ENCODE data around the gene TNFAIP8L1. TPM values are rescaled to one million over a fixed set of nuclear protein-coding genes. Genes with fewer than 3 reads are reported as not detected.

TNFAIP8L1 gene
- total and polyA plus RNA-seq, 4 experiments from 2014 or later = 3.7 to 17.2 (median 13.7) TPM

DNA sequence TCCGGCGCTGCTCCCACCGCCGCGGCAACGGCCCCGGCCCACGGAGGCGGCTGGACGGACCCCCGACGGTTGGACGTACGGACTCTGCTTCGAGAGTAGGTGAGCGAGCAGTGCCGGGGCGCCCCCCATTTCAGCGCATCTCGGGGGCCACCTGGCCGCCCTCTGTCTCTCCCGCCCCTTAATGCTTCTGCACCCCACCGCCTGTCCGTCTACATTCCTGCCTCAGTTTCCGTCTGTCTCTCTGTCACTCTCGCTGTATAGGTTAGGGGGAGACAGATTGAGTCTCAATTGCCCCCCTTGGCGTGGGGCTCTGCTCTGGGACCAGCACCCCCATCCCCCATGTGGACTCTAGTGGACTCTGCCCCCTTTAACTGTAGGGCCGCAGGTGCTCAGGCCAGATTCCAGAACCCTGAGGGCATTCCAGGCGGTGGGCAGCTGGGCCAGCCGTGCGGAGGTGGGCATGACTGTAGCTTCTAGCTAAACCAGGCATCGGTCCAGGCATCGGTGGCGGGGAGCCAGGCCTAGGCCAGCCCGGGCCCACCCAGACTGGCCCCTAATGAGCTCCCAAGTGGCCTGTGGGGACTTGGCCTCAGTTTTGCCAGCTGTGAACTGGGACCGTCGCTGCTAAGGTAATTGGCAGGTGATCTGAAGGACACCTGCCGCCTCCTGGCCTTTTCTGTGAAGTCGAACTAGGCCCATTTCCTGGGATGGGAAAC, 373 bp downstream of the TNFAIP8L1 start:
- H3K4me3 ChIP-seq (ENCODE audit: low read length in 2 of 2) = peak overlapping the region; percentile 90 to 94
- Mint-ChIP-seq H3K4me1 (peaks cover 8 to 41% (median 27%) of the 10 kb centered on the region in 4 donors), H3K36me3 (peaks cover 0 to 5% of the 10 kb centered on the region in 2 donors), H3K9me3 (no peaks in the 10 kb centered on the region), H3K27ac (peak overlapping the region; percentile 89 to 97 (median 93)), H3K4me3 (peak overlapping the region; percentile 95 to 98 (median 97)), H3K27me3 (no peaks in the 10 kb centered on the region)
- ChIA-PET CTCF (ENCODE audit: partially characterized antibody) (interaction anchor here (0.9 kb wide), 1 partner anchor 70 kb away, joined by 3 read pairs; no protein-coding TSS in a partner anchor), POLR2A (ENCODE audit: partially characterized antibody) (interaction anchor here (1.0 to 1.6 kb wide), 3 partner anchors 31 to 393 kb away, joined by 3 to 11 read pairs (median 4); partner anchors contain the start of genes MYDGF and YJU2)
- intact Hi-C loops (cut with micrococcal nuclease) = loop anchor here (1.0 to 5.0 kb wide), 6 partner anchors 31 to 457 kb away; partner anchors contain the start of genes ANKRD24, CHAF1A, FEM1A and HDGFL2
- no peaks in the 10 kb centered on the region for H3K27me3 ChIP-seq (ENCODE audit: insufficient read depth, low read length)
- H3K4me1 ChIP-seq (ENCODE audit: insufficient read depth, low read length) = peaks cover 40% of the 10 kb centered on the region
- no peaks in the 10 kb centered on the region for H3K36me3 ChIP-seq (ENCODE audit: insufficient read depth, low read length)
- no peaks in the 10 kb centered on the region for H3K9me3 ChIP-seq (ENCODE audit: control insufficient read depth in 1 of 2, low read length in 2 of 2)
- peak in 4 of 5 donors; percentile 5 to 17 (median 11) for DNase-seq
- H3K27ac ChIP-seq (ENCODE audit: low read depth, low read length) = peak overlapping the region; percentile 78

DNA sequence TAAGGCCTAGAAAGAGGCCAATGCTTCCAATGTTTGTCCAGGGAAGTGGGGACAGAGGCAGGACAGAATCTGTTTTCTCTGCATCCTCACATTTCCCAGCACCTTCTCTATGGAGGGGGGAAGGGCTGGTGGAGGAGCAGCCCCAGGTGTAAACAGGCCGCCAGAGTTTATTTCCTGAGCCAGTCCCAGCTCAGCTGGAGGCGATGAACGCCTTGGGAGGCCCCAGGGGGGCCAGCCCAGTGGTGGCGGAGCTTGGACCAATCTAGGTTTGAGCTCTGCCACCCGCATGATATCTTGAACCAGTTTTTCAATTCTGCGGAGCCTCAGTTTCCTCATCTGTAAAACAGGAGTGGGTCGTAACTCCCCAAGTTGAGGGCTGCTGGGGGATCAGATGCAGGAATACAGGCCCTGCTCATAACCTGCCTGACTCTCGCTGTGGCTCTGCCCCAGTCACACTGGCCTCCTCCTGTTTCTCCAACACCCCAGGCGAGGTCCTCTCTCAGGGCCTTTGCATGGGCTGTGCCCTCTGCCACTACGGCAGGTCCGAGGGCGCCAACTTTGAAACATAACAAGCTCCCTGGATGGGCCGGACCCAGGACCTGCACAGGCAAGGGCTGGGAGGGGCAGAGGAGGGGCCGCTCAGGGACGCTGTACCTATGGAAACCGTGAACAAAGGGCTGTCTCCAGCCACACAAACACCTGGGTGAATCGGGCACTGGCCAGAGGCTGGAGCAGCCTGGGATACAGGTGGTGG, 1.1 kb downstream of the TNFAIP8L1 start:
- no peaks in the 10 kb centered on the region for H3K9me3 ChIP-seq (ENCODE audit: control insufficient read depth in 1 of 2, low read length in 2 of 2)
- no peak for DNase-seq
- peaks cover 0 to 5% of the 10 kb centered on the region in 2 donors for H3K36me3 Mint-ChIP-seq
- peak overlapping the region; percentile 89 to 97 (median 93) for H3K27ac Mint-ChIP-seq
- peaks cover 40% of the 10 kb centered on the region for H3K4me1 ChIP-seq (ENCODE audit: insufficient read depth, low read length)
- no peaks in the 10 kb centered on the region for H3K27me3 Mint-ChIP-seq
- no peaks in the 10 kb centered on the region for H3K27me3 ChIP-seq (ENCODE audit: insufficient read depth, low read length)
- H3K4me3 ChIP-seq (ENCODE audit: low read length in 2 of 2) = peak overlapping the region; percentile 90 to 94
- intact Hi-C loops (cut with micrococcal nuclease) = no loop called here
- H3K27ac ChIP-seq (ENCODE audit: low read depth, low read length) = peak overlapping the region; percentile 78
- H3K9me3 Mint-ChIP-seq = no peaks in the 10 kb centered on the region
- CTCF ChIA-PET (ENCODE audit: partially characterized antibody) = interaction anchor here (0.9 kb wide), 1 partner anchor 71 kb away, joined by 3 read pairs; no protein-coding TSS in a partner anchor
- peak overlapping the region; percentile 95 to 98 (median 97) for H3K4me3 Mint-ChIP-seq
- POLR2A ChIA-PET (ENCODE audit: partially characterized antibody) = interaction anchor here (1.0 to 1.6 kb wide), 3 partner anchors 30 to 393 kb away, joined by 3 to 11 read pairs (median 4); partner anchors contain the start of genes MYDGF and YJU2
- H3K36me3 ChIP-seq (ENCODE audit: insufficient read depth, low read length) = no peaks in the 10 kb centered on the region
- H3K4me1 Mint-ChIP-seq = peaks cover 9 to 41% (median 27%) of the 10 kb centered on the region in 4 donors

DNA sequence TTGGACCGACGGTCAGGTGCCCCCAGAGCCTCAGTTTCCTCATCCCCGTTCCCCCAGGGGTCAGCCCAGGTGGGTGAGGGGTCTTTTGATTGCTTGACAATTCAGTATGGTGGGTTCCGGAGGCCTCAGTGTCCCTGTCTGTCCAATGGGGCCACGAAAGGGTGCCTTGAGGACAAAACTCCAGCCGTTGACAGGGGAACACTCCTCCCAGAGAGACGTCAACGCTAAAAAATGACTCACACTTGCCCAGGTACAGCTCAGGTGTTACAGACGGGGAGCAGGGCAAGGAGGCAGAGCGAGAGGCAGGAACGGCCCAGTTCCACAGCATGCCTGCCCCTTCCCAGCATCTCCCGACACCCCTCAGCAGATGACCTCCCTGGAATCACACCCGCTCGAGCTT, 1.8 kb downstream of the TNFAIP8L1 start:
- intact Hi-C loops (cut with micrococcal nuclease) = no loop called here
- no peak overlapping the region for H3K4me3 ChIP-seq (ENCODE audit: low read length in 2 of 2)
- H3K27me3 ChIP-seq (ENCODE audit: insufficient read depth, low read length) = no peaks in the 10 kb centered on the region
- H3K27ac ChIP-seq (ENCODE audit: low read depth, low read length) = peak overlapping the region; percentile 78
- Mint-ChIP-seq H3K27me3 (no peaks in the 10 kb centered on the region), H3K36me3 (peaks cover 0 to 5% of the 10 kb centered on the region in 2 donors), H3K4me1 (peaks cover 9 to 41% (median 27%) of the 10 kb centered on the region in 4 donors), H3K9me3 (no peaks in the 10 kb centered on the region), H3K4me3 (peak overlapping the region in 6 of 8 donors; percentile 6 to 64 (median 38)), H3K27ac (peak overlapping the region in 5 of 7 donors; percentile 7 to 72 (median 38))
- H3K36me3 ChIP-seq (ENCODE audit: insufficient read depth, low read length) = no peaks in the 10 kb centered on the region
- CTCF ChIA-PET (ENCODE audit: partially characterized antibody) = no interaction called here
- POLR2A ChIA-PET (ENCODE audit: partially characterized antibody) = interaction anchor here (1.3 kb wide), 1 partner anchor 9 kb away, joined by 3 read pairs; no protein-coding TSS in a partner anchor
- H3K9me3 ChIP-seq (ENCODE audit: control insufficient read depth in 1 of 2, low read length in 2 of 2) = no peaks in the 10 kb centered on the region
- no peak for DNase-seq
- peaks cover 36% of the 10 kb centered on the region for H3K4me1 ChIP-seq (ENCODE audit: insufficient read depth, low read length)

DNA sequence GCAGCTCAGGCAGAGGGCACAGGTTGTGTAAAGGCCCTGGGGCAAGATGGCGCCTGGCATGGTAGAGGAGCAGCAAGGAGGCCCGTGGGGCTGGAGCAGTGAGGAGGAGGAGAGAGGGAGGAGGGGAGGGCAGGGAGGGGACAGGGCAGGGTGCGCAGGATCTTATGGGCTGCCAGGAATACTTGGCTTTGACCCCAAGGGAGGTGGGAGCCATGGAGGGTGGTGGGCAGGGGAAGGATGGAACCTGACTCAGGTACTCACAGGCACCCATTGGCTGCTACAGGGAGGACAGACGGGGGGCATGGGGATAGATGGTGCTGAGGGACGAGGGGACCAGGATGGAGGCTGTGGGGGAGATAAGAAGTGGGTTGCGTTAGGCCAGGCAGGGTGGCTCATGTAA, 3.3 kb downstream of the TNFAIP8L1 start:
- H3K36me3 Mint-ChIP-seq = peaks cover 0 to 9% of the 10 kb centered on the region in 2 donors
- no peaks in the 10 kb centered on the region for H3K9me3 Mint-ChIP-seq
- intact Hi-C loops (cut with micrococcal nuclease) = no loop called here
- Histone ChIP-seq H3K4me3 (ENCODE audit: low read length in 2 of 2) (no peak overlapping the region), H3K4me1 (ENCODE audit: insufficient read depth, low read length) (peaks cover 30% of the 10 kb centered on the region), H3K36me3 (ENCODE audit: insufficient read depth, low read length) (no peaks in the 10 kb centered on the region), H3K27me3 (ENCODE audit: insufficient read depth, low read length) (no peaks in the 10 kb centered on the region), H3K9me3 (ENCODE audit: control insufficient read depth in 1 of 2, low read length in 2 of 2) (no peaks in the 10 kb centered on the region), H3K27ac (ENCODE audit: low read depth, low read length) (no peak overlapping the region)
- no peaks in the 10 kb centered on the region for H3K27me3 Mint-ChIP-seq
- ChIA-PET POLR2A (ENCODE audit: partially characterized antibody) (interaction anchor here (1.0 to 1.3 kb wide), 2 partner anchors 8 to 27 kb away, joined by 3 read pairs; no protein-coding TSS in a partner anchor), CTCF (ENCODE audit: partially characterized antibody) (no interaction called here)
- H3K27ac Mint-ChIP-seq = peak overlapping the region in 2 of 7 donors; percentile 12 to 66
- H3K4me1 Mint-ChIP-seq = peaks cover 8 to 31% (median 22%) of the 10 kb centered on the region in 4 donors
- H3K4me3 Mint-ChIP-seq = peak overlapping the region in 4 of 8 donors; percentile 25 to 55 (median 31)
- no peak for DNase-seq

DNA sequence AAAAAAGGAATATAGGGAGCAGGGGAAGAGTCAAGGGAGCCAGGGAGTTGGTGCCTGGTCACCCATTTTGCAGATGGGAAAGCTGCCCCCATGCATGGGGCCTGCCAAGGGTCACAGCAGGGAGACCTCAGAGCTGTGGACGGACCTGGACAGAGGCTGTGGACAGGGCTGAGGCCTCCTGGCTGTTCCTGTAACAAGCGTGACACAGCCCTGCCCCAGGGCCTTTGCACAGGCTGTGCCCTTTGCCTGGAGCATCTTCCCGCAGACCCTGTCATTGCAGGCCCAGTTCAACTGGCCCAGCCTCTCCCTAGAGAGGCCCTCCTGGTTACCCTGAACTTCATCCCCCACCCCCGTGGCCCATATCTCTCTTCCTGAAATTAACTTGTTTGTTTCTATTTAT, 6.4 kb downstream of the TNFAIP8L1 start:
- CTCF ChIA-PET (ENCODE audit: partially characterized antibody) = interaction anchor here (1.8 kb wide), 1 partner anchor 9 kb away, joined by 15 read pairs; no protein-coding TSS in a partner anchor
- Histone ChIP-seq H3K9me3 (ENCODE audit: control insufficient read depth in 1 of 2, low read length in 2 of 2) (no peaks in the 10 kb centered on the region), H3K27me3 (ENCODE audit: insufficient read depth, low read length) (no peaks in the 10 kb centered on the region), H3K4me1 (ENCODE audit: insufficient read depth, low read length) (peaks cover 9% of the 10 kb centered on the region), H3K4me3 (ENCODE audit: low read length in 2 of 2) (no peak overlapping the region), H3K36me3 (ENCODE audit: insufficient read depth, low read length) (no peaks in the 10 kb centered on the region), H3K27ac (ENCODE audit: low read depth, low read length) (no peak overlapping the region)
- Mint-ChIP-seq H3K27ac (peak overlapping the region in 1 of 7 donors; percentile 24), H3K4me1 (peaks cover 4 to 19% (median 7%) of the 10 kb centered on the region in 4 donors), H3K36me3 (peaks cover 0 to 15% of the 10 kb centered on the region in 2 donors), H3K4me3 (peak overlapping the region in 1 of 8 donors; percentile 46), H3K27me3 (no peaks in the 10 kb centered on the region), H3K9me3 (no peaks in the 10 kb centered on the region)
- DNase-seq = no peak
- intact Hi-C loops (cut with micrococcal nuclease) = no loop called here
- POLR2A ChIA-PET (ENCODE audit: partially characterized antibody) = no interaction called here

DNA sequence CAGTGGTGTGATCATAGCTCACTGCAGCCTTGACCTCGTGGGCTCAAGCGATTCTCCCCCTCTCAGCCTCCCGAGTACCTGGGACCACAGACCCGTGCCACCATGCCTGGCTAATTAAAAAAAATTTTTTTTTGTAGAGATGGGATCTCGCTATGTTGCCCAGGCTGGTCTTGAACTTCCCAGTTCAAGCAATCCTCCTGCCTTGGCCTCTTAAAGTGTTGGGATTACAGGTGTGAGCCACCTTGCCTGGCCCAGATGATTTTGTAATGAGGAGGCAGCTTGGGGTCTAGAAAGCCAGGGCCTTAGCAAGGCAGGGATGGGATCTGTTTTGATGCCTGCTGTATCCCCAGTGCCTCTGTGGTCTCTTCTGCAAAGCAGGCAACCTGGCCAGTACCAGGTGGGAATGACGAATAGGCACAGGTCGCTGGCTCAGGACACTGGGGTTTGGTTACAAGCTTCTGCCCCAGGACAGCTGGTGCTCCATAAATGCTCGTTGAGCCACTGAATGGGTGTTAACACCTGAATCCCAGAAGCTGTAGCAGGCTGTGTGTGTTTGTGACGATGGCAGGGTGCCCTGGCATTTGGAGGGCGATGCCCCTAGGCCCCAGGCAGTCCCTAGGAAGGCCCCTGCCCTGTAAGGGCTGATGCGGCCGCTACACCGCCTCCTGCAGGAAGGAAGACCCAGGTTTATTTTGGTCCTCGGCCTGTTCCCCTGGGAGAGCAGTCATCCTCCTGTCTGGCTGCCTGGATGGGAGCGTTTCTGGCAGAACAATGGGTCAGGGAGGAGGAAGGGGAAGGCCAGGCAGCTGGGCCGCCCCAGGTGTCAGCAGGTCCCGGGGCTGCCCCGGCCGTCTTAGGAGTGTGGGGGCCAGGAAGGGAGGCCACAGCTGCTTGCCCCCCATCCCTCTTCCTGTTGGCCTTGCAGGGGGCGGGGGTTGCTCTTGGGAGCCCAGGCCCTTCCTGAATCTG, 8.6 kb downstream of the TNFAIP8L1 start:
- Histone ChIP-seq H3K36me3 (ENCODE audit: insufficient read depth, low read length) (no peaks in the 10 kb centered on the region), H3K9me3 (ENCODE audit: control insufficient read depth in 1 of 2, low read length in 2 of 2) (no peaks in the 10 kb centered on the region), H3K27me3 (ENCODE audit: insufficient read depth, low read length) (no peaks in the 10 kb centered on the region), H3K27ac (ENCODE audit: low read depth, low read length) (no peak overlapping the region), H3K4me3 (ENCODE audit: low read length in 2 of 2) (no peak overlapping the region), H3K4me1 (ENCODE audit: insufficient read depth, low read length) (no peaks in the 10 kb centered on the region)
- no peaks in the 10 kb centered on the region for H3K9me3 Mint-ChIP-seq
- peak overlapping the region in 1 of 7 donors; percentile 36 for H3K27ac Mint-ChIP-seq
- peaks cover 0 to 11% (median 3%) of the 10 kb centered on the region in 4 donors for H3K4me1 Mint-ChIP-seq
- H3K4me3 Mint-ChIP-seq = no peak overlapping the region
- DNase-seq = no peak
- no peaks in the 10 kb centered on the region for H3K27me3 Mint-ChIP-seq
- H3K36me3 Mint-ChIP-seq = peaks cover 0 to 16% of the 10 kb centered on the region in 2 donors
- ChIA-PET POLR2A (ENCODE audit: partially characterized antibody) (no interaction called here), CTCF (ENCODE audit: partially characterized antibody) (interaction anchor here (3.3 kb wide), 1 partner anchor 11 kb away, joined by 16 read pairs; no protein-coding TSS in a partner anchor)
- intact Hi-C loops (cut with micrococcal nuclease) = no loop called here

All from CD4-positive, alpha-beta memory T cell (primary cell).